Endometrium (tissue), 2 donors: Measurements from ENCODE around the gene PARVG.

Source experiments
- FAIRE-seq: peaks from 2 replicates; lab custom pipeline; 2012; peaks lifted over from hg19 to GRCh38; lab: Jason Lieb, UNC
- donor health status: control.
- donor health status: control.

PARVG gene

GRCh38 chr22:44196731-44197131 is 16.0 kb downstream of the PARVG start:
- FAIRE-seq: no peak

GRCh38 chr22:44197271-44197670 is 16.5 kb downstream of the PARVG start:
- no peak for FAIRE-seq

GRCh38 chr22:44199164-44199563 is 18.4 kb downstream of the PARVG start:
- no peak for FAIRE-seq

GRCh38 chr22:44199866-44200265 is 19.1 kb downstream of the PARVG start:
- no peak for FAIRE-seq

GRCh38 chr22:44200451-44200850 is 19.7 kb downstream of the PARVG start:
- FAIRE-seq: no peak

GRCh38 chr22:44200855-44201550 is 20.3 kb downstream of the PARVG start:
- FAIRE-seq: no peak

- no peak for FAIRE-seq
These were observed 20.9 kb downstream of the PARVG start for GRCh38 chr22:44201665-44202064.

- no peak for FAIRE-seq
These were observed 21.6 kb downstream of the PARVG start for GRCh38 chr22:44202261-44202789.

GRCh38 chr22:44203203-44203602 is 22.5 kb downstream of the PARVG start:
- no peak for FAIRE-seq

- no peak for FAIRE-seq
These were observed 24.2 kb downstream of the PARVG start for GRCh38 chr22:44204739-44205515.

- FAIRE-seq: no peak
These were observed 25.0 kb downstream of the PARVG start for GRCh38 chr22:44205516-44206329.

- FAIRE-seq: no peak
These were observed 25.6 kb downstream of the PARVG start for GRCh38 chr22:44206330-44206645.

GRCh38 chr22:44206696-44207095 is 26.0 kb downstream of the PARVG start:
- FAIRE-seq: no peak

- FAIRE-seq: no peak
These were observed 26.7 kb downstream of the PARVG start for GRCh38 chr22:44207173-44207980.

GRCh38 chr22:44207981-44208317 is 27.2 kb downstream of the PARVG start:
- FAIRE-seq: no peak

GRCh38 chr22:44209343-44209742 is 28.6 kb downstream of the PARVG start:
- FAIRE-seq: no peak

- FAIRE-seq: no peak
These were observed 30.0 kb downstream of the PARVG start for GRCh38 chr22:44210722-44211121.

GRCh38 chr22:44211256-44211945 is 30.7 kb downstream of the PARVG start:
- FAIRE-seq: no peak

GRCh38 chr22:44211946-44212930 is 31.5 kb downstream of the PARVG start:
- FAIRE-seq: no peak

GRCh38 chr22:44212936-44213335 is 32.2 kb downstream of the PARVG start:
- no peak for FAIRE-seq
